ENCODE measurements around the gene IFI6. TPM values are rescaled to one million over a fixed set of nuclear protein-coding genes. Genes with fewer than 3 reads are reported as not detected.

IFI6 gene
- total and polyA plus RNA-seq, 3 donors from 2014 or later, result 88.9 to 288 (median 120) TPM

DNA sequence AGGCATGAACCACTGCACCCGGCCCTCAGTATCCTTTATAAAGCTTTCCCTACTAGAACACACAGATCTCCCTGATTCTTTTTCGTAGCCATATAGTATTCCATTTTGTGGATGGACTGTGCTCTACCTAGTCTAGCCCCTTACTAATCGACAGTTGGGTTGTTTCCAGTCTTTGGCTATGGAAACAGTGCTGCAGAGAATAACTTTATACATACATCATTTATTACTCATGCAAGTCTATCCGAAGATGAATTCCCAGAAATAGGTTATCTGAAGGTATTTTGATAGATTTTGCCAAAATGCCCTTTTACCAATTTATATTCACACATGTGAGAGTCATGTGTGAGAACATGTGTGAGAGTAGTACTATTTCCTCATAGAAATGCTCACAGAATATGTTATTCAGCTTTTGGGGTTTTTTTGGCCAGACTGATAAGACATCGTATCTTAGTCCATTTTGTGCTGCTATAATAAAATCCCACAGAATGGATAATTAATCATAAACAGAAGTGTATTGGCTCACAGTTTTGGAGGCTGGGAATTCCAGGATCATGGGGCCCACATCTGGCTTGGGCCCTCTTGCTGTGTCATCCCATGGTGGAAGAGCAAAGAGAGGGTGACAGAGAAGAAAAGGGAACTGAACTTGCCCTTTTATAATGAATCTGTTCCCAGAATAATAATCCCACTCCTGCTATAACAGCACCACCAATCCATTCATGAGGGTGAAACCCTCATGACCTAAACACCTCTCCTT, 19.7 kb downstream of the IFI6 start:
- TF ChIP-seq POLR2A (IDR thresholded peaks at IDR 0.05), result no peak
- TF ChIP-seq, protein P1, sequence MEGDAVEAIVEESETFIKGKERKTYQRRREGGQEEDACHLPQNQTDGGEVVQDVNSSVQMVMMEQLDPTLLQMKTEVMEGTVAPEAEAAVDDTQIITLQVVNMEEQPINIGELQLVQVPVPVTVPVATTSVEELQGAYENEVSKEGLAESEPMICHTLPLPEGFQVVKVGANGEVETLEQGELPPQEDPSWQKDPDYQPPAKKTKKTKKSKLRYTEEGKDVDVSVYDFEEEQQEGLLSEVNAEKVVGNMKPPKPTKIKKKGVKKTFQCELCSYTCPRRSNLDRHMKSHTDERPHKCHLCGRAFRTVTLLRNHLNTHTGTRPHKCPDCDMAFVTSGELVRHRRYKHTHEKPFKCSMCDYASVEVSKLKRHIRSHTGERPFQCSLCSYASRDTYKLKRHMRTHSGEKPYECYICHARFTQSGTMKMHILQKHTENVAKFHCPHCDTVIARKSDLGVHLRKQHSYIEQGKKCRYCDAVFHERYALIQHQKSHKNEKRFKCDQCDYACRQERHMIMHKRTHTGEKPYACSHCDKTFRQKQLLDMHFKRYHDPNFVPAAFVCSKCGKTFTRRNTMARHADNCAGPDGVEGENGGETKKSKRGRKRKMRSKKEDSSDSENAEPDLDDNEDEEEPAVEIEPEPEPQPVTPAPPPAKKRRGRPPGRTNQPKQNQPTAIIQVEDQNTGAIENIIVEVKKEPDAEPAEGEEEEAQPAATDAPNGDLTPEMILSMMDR (IDR thresholded peaks at IDR 0.05), result no peak
- no peaks in the 10 kb centered on the region for H3K9me3 ChIP-seq
- no peaks in the 10 kb centered on the region for H3K36me3 ChIP-seq (ENCODE audit: low read depth, missing control alignments)
- 76 to 92% methylated on average over 5 of the region's 5 CpGs for WGBS, 2 donors
- DNase-seq, result no peak
- H3K4me1 ChIP-seq, result peaks cover 26% of the 10 kb centered on the region
- no peak overlapping the region for H3K27ac ChIP-seq
- no peaks in the 10 kb centered on the region for H3K27me3 ChIP-seq
- no peak overlapping the region for H3K4me3 ChIP-seq
- intact Hi-C loops (cut with DNase I; ENCODE audit: low total_unique reads), result no loop called here

DNA sequence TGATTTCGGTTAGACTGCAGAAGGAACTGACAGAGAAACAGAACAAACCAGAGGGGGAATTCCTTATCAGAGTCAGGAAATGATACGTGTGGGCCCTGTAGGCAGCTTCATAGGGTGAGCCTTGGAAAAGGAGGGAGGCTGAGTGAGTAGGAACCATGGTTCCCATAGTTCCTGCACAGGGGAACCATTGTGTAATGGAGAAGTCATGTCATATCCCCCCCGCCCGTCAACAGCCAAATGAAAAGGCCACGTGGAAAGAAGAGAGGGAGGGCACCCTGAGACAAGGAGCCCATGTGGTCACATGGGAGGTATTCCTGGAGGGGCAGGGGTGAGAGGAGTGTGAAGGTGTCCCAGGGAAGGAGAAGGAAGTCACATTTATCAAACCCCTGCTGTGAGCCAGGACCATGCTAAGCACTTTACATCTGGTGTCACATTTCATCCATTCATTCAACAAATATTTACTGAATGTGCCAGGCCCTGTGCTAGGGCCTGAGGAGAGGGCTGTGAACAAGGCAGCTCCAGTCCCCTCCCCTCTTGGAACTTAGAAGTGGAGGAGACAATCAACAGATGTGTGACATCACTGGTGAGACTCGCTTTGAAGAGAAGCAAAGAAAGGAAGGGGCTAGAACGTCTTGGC, 21.3 kb downstream of the IFI6 start:
- intact Hi-C loops (cut with DNase I; ENCODE audit: low total_unique reads), result no loop called here
- TF ChIP-seq, protein P1 (IDR thresholded peaks at IDR 0.05), result no peak
- no peak for TF ChIP-seq POLR2A (IDR thresholded peaks at IDR 0.05)
- no peaks in the 10 kb centered on the region for H3K9me3 ChIP-seq

DNA sequence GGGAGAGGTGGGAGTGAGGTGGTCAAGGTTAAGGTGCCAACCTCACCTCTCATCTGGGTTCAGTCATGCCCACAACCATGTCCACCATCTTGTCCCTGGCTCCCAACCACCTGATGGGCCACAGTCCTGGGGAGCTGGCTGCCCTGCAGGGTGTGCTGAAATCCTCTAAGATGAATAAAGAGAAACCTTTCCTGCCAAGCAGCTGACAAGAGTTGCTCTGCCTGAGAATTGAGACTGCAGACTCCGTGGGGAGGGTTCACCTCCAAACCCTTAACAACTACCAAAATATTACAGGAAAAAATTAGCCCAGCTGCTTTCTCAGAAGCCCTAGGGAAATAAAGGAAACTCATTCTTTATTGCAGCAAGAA, 21.8 kb downstream of the IFI6 start:
- Histone ChIP-seq H3K27ac (no peak overlapping the region), H3K36me3 (ENCODE audit: low read depth, missing control alignments) (no peaks in the 10 kb centered on the region), H3K9me3 (no peaks in the 10 kb centered on the region), H3K4me1 (peaks cover 10% of the 10 kb centered on the region), H3K27me3 (no peaks in the 10 kb centered on the region), H3K4me3 (no peak overlapping the region)
- no peak for TF ChIP-seq POLR2A (IDR thresholded peaks at IDR 0.05)
- TF ChIP-seq, protein P1 (IDR thresholded peaks at IDR 0.05), result no peak
- WGBS, 2 donors, result 77 to 81% methylated on average over 1 of the region's 1 CpG
- intact Hi-C loops (cut with DNase I; ENCODE audit: low total_unique reads), result no loop called here
- no peak for DNase-seq

More for the DNA sequence above, 21.3 kb downstream of the IFI6 start:
- Histone ChIP-seq H3K4me1 (peaks cover 15% of the 10 kb centered on the region), H3K36me3 (ENCODE audit: low read depth, missing control alignments) (no peaks in the 10 kb centered on the region), H3K4me3 (no peak overlapping the region), H3K27ac (no peak overlapping the region), H3K27me3 (no peaks in the 10 kb centered on the region)
- DNase-seq, result no peak
- 54 to 72% methylated on average over 7 of the region's 7 CpGs for WGBS, 2 donors

DNA sequence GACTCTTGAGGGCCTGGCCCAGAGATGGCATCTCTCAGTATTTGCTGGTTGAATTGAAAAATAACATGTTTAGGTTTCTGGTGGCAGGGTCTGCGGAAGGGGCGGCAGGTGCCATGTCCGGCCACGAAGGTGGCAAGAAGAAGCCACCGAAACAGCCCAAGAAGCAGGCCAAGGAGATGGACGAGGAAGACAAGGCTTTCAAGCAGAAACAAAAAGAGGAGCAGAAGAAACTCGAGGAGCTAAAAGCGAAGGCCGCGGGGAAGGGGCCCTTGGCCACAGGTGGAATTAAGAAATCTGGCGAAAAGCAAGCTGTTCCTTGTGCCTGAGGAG, 22.7 kb downstream of the IFI6 start:
- 92 to 93% methylated on average over 11 of the region's 11 CpGs for WGBS, 2 donors

More for the DNA sequence above, 22.7 kb downstream of the IFI6 start:
- TF ChIP-seq, protein P1 (IDR thresholded peaks at IDR 0.05), result no peak
- no peak for TF ChIP-seq POLR2A (IDR thresholded peaks at IDR 0.05)
- Histone ChIP-seq H3K4me1 (peaks cover 5% of the 10 kb centered on the region), H3K27ac (no peak overlapping the region), H3K27me3 (no peaks in the 10 kb centered on the region), H3K9me3 (no peaks in the 10 kb centered on the region), H3K4me3 (no peak overlapping the region), H3K36me3 (ENCODE audit: low read depth, missing control alignments) (no peaks in the 10 kb centered on the region)
- intact Hi-C loops (cut with DNase I; ENCODE audit: low total_unique reads), result no loop called here
- DNase-seq, result no peak

Data from testis (tissue), 3 donors.